ENCODE results near the gene MOB1B. TPM values are rescaled to one million over a fixed set of nuclear protein-coding genes. Genes with fewer than 3 reads are reported as not detected.

Gene MOB1B
- total RNA-seq, 1 experiment from 2014 or later: 33.2 TPM

- BruUV-seq (replicated peaks): no TSS peak
Observed at GRCh38 chr4:70873216-70873615, 29.0 kb upstream of the MOB1B start.

GRCh38 chr4:70874268-70875156 is 27.7 kb upstream of the MOB1B start:
- Histone ChIP-seq H3K27ac (ENCODE audit: low read depth, low read length) (no peak overlapping the region), H3K36me3 (ENCODE audit: control insufficient read depth in 1 of 2, insufficient read depth in 2 of 2, low read length in 2 of 2) (no peaks in the 10 kb centered on the region), H3K4me2 (ENCODE audit: low read length) (no peak overlapping the region), H4K20me1 (ENCODE audit: insufficient read depth) (no peaks in the 10 kb centered on the region), H3K9me2 (ENCODE audit: insufficient read depth) (no peaks in the 10 kb centered on the region), H3K9ac (ENCODE audit: low read length) (no peak overlapping the region), H2AFZ (ENCODE audit: low read depth, low read length, poor library complexity, severe bottlenecking) (no peak overlapping the region), H3K9me3 (ENCODE audit: control insufficient read depth in 1 of 2, insufficient read depth in 1 of 2, low read depth in 1 of 2, low read length in 2 of 2) (no peaks in the 10 kb centered on the region), H3K4me3 (replicated peaks in 1 of 2; ENCODE audit: low read depth in 1 of 2, low read length in 2 of 2) (no peak overlapping the region), H3K79me2 (ENCODE audit: insufficient read depth, low read length) (no peaks in the 10 kb centered on the region), H3K4me1 (ENCODE audit: control insufficient read depth in 1 of 2, insufficient read depth in 2 of 2, low read length in 2 of 2) (no peaks in the 10 kb centered on the region), H3K27me3 (ENCODE audit: insufficient read depth, low read length) (no peaks in the 10 kb centered on the region)
- POLR2A ChIA-PET: no interaction called here
- ATAC-seq (no peak), DNase-seq (ENCODE audit: low read depth, low spot score) (no peak)
- BruUV-seq (replicated peaks): no TSS peak
- CTCF ChIA-PET: no interaction called here
- TF ChIP-seq MAX (IDR thresholded peaks at IDR 0.05) (no peak), ZFX (IDR thresholded peaks at IDR 0.05) (no peak), RAD21 (IDR thresholded peaks at IDR 0.05; ENCODE audit: low read depth) (no peak), ZNF274 (IDR thresholded peaks at IDR 0.05; ENCODE audit: low read depth, low read length) (no peak), POLR2A (IDR thresholded peaks at IDR 0.05; ENCODE audit: borderline replicate concordance, extremely low read depth, insufficient read depth, insufficient read length) (no peak), TCF7L2 (IDR thresholded peaks at IDR 0.05; ENCODE audit: borderline replicate concordance, extremely low read depth, insufficient read depth, insufficient read length) (no peak), REST (IDR thresholded peaks at IDR 0.05; ENCODE audit: low read depth) (no peak), FOSL1 (IDR thresholded peaks at IDR 0.05; ENCODE audit: low read depth) (no peak), CBX3 (IDR thresholded peaks at IDR 0.05; ENCODE audit: low read depth) (no peak), YY1 (IDR thresholded peaks at IDR 0.05; ENCODE audit: extremely low read depth, insufficient replicate concordance, low read depth, low read length) (no peak), SRF (IDR thresholded peaks at IDR 0.05; ENCODE audit: low read depth) (no peak)
- intact Hi-C loops (cut with micrococcal nuclease): no loop called here
- RAD21 ChIA-PET (ENCODE audit: low non-redundant PET in 1 of 2, low total read pairs in 2 of 2, uncharacterized antibody in 2 of 2, unreplicated experiment in 2 of 2): no interaction called here

More at GRCh38 chr4:70873216-70873615, 29.0 kb upstream of the MOB1B start:
- Histone ChIP-seq H3K4me3 (replicated peaks in 1 of 2; ENCODE audit: low read depth in 1 of 2, low read length in 2 of 2) (no peak overlapping the region), H3K9ac (ENCODE audit: low read length) (no peak overlapping the region), H3K9me3 (ENCODE audit: control insufficient read depth in 1 of 2, insufficient read depth in 1 of 2, low read depth in 1 of 2, low read length in 2 of 2) (no peaks in the 10 kb centered on the region), H3K4me1 (ENCODE audit: control insufficient read depth in 1 of 2, insufficient read depth in 2 of 2, low read length in 2 of 2) (no peaks in the 10 kb centered on the region), H3K4me2 (ENCODE audit: low read length) (no peak overlapping the region), H2AFZ (ENCODE audit: low read depth, low read length, poor library complexity, severe bottlenecking) (no peak overlapping the region), H3K36me3 (ENCODE audit: control insufficient read depth in 1 of 2, insufficient read depth in 2 of 2, low read length in 2 of 2) (no peaks in the 10 kb centered on the region), H3K27ac (ENCODE audit: low read depth, low read length) (no peak overlapping the region), H3K27me3 (ENCODE audit: insufficient read depth, low read length) (no peaks in the 10 kb centered on the region), H3K79me2 (ENCODE audit: insufficient read depth, low read length) (no peaks in the 10 kb centered on the region), H3K9me2 (ENCODE audit: insufficient read depth) (no peaks in the 10 kb centered on the region), H4K20me1 (ENCODE audit: insufficient read depth) (no peaks in the 10 kb centered on the region)
- intact Hi-C loops (cut with micrococcal nuclease): no loop called here
- ChIA-PET POLR2A (no interaction called here), CTCF (no interaction called here), RAD21 (ENCODE audit: low non-redundant PET in 1 of 2, low total read pairs in 2 of 2, uncharacterized antibody in 2 of 2, unreplicated experiment in 2 of 2) (no interaction called here)
- no peak for ATAC-seq
- no peak for DNase-seq (ENCODE audit: low read depth, low spot score)
- no peak for TF ChIP-seq ATF3 (IDR thresholded peaks at IDR 0.05)
- TF ChIP-seq MAX (IDR thresholded peaks at IDR 0.05): no peak
- TF ChIP-seq ZFX (IDR thresholded peaks at IDR 0.05): no peak
- TF ChIP-seq CEBPB (IDR thresholded peaks at IDR 0.05; ENCODE audit: low read depth): no peak
- TF ChIP-seq POLR2A (IDR thresholded peaks at IDR 0.05; ENCODE audit: borderline replicate concordance, extremely low read depth, insufficient read depth, insufficient read length): no peak
- TF ChIP-seq SRF (IDR thresholded peaks at IDR 0.05; ENCODE audit: low read depth): no peak
- no peak for TF ChIP-seq FOSL1 (IDR thresholded peaks at IDR 0.05; ENCODE audit: low read depth)
- no peak for TF ChIP-seq SP1 (IDR thresholded peaks at IDR 0.05; ENCODE audit: low read depth)
- TF ChIP-seq EGR1 (IDR thresholded peaks at IDR 0.05; ENCODE audit: low read depth): no peak

Measured in HCT116 (cell line).